NCI-H1092 treated with DMSO at 0.1 percent for 48 hours (cell line): Measurements from ENCODE around the gene CEP170.
A peak's percentile ranks its signal among the peaks of the same experiment; 100 is the strongest.

ENCODE experiments used
- DNase-seq: peaks from one replicate; lab custom pipeline; 2025; lab: John Stamatoyannopoulos, UW

CEP170 gene

DNA sequence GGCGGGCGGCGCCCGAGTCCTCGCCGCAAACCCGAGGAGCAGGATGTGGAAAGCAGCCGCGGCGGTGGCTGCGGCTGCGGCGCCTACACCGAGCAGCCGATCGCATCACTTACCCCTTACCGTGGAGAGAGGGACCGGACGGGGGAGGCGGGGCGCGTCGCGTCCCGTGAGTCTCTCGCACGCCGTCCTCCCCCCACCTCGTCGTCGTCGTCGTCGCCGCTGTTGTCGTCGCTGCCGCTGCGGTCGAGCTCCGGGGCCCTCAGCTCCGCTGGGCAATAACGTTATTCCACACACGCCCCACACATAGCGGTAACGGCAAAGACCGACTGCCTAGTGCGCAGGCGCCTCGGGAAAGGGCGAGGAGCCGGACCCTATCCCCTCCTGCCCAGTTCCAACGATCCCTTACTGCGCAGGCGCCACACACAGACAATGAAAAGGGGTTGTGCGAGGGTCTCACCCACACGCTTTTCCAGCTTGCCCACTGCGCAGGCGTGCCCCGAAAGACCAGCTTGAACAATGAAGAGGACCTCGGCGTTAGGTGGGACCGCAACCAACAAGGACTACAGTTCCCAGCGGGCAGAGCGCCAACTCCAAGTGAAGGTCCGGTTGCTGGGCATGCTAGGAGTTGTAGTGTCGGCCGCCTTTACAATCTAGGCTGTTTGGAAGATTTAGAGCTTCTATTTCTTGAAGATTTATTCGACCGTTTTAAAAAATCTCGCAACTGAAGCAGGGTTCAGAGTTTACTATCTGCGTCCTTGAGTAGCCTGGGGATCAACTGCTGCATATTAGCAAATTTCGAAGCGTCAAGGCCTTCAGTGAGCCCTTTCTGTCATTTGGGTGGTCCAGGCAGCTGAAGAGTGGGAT is at the start of gene CEP170:
Gene CEP170, minus strand, starts transcription at position 355 of the 864 bp plus-strand sequence. CDS start 30,001 bp downstream, outside the sequence.
- peak; percentile 100 for DNase-seq

DNA sequence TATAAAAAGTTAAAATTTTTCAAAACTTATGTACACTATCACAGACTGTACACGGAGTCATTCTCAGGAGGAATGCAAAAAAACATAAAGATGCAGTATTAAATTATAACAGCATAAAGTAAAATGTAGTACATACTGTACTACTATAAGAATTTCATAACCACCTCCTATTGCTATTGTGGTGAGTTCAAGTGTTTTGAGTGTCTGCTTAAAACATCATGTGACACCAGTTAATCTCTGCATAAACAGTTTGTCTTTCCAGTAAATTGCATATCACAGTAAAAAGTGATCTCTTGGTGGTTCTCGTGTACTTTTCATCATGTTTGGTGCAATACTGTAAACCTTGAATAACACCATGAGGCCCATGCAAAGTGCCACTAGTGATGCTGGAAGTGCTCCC is 46.0 kb upstream of the CEP170 start:
- no peak for DNase-seq

- no peak for DNase-seq
Observed at GRCh38 chr1:243299069-243299468, 44.0 kb upstream of the CEP170 start.

DNA sequence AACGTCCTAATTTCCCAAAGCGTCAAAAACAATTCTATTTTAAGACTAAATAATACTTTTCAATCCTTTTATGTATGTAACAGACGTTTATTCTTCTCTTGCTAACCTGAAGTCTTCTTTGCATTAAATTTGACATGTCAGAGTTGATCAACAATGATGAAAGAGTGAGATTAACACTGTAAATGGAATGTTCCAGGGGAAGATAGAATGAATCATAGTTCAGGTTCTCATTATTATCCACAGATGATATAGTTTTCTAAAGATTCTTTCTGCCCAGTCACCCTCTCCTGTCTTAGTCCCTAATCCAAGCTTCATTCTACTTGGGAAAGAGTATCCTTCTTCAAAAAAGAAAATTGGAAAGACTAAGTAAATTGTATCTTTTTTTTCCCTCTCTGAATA is 39.6 kb upstream of the CEP170 start:
- no peak for DNase-seq

GRCh38 chr1:243293941-243294722 is 39.1 kb upstream of the CEP170 start:
- DNase-seq = no peak

DNA sequence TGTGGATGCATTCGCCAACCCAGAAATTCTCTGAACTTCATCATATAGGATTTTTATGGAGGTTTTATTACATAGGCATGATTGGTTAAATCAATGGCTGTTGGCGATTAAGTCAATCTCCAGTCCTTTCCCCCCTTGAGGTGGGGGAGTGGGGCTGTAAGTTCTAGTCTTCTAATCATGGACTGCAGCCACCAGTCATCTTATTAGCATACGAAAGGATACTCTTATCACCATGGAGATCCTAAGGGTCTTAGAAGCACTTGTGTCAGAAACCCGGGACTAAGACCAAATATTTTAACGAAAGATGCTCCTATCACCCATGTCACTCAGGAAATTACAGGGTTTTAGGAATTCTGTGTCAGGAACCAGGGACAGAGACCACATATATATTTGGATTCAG is 37.0 kb upstream of the CEP170 start:
- DNase-seq = no peak

DNA sequence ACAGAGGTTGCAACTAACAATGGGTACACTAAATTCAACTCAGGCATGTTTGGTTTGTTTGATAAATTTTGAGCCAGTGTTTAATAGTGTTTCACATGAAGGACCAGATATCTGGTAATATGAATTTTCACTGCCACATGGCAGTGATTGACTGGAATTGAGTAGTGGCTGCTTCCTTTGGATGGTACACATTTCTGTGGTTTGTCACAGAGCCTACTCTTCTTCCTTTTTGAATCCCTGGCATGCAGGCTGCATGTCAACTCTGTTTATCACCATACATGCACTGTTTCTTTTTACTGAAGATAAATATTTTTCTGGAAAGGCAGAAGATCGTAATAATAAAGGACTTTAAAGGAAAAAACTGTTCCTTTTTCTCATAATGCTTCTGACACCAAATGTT is 36.2 kb upstream of the CEP170 start:
- DNase-seq = no peak

DNA sequence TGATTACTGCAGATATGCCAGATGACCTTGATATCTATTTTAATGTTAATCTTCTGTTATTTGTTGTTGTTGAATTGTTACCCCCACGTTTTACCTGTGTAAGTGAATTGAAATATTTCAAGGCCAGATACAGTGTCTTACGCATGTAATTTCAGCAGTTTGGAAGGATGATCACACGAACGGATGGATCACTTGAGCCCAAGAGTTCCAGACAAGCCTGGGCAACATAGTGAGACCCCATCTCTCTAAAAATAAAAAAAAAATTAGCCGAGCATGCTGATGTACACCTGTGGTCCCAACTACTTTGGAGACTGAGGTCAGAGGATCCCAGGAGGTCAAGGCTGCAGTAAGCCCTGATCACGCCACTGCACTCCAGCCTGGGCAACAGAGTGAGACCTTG is 33.0 kb upstream of the CEP170 start:
- DNase-seq = no peak

DNA sequence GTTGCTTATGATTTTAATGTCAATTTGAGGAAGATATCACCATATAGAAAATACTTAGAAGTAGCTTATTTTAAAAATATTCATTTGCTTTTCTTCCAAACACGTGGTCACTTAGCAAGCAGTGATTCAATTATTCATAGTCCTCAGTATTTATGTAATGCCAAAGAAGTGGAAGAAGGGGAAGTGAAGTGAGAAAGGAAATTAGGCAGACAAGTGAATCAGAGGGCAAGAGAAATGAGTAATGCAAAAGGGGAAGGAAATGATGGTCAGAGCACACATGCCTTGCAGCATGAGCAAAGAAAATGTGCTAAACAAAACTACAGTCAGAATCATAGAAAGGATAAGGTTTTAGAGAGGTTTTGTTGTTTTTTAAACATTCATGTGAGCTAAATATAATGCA is 32.6 kb upstream of the CEP170 start:
- no peak for DNase-seq

GRCh38 chr1:243287123-243287460 is 32.0 kb upstream of the CEP170 start:
- DNase-seq = no peak

DNA sequence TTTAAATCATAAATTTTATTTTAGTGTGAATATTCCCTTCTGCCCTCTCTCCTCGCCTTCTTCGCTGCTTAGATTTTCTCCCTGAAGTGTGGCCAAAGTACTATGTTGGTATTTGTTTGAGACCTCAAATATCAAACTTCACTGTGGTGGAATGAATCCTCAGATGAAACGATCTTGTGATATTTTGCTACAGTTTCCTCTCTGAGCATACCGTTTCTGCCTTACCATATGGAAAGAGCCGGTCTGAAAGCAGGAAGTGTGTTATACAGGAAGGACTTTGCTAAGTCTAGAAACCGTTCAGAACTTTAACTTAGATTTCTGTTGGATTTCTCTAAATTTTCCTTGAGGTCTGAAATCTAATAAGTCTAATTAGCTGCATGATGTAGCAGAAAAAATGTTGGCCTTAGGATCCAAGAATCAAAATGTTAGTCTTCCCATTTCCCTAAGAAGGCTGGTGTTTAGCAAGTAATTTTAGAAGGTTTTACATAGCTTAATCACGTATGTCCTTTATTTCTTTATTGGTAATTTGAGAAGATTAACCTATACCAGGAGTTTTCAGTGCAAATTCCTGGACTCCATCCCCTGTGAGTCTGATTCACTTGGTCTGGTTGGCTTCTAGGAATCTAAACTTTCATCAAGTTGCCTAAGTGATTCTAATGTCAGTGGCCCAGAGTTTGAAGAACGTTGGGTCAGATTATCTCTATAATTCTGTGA is 31.5 kb upstream of the CEP170 start:
- DNase-seq = no peak

GRCh38 chr1:243281672-243282071 is 26.6 kb upstream of the CEP170 start:
- DNase-seq = no peak

- no peak for DNase-seq
Observed at GRCh38 chr1:243280571-243281129, 25.6 kb upstream of the CEP170 start.

DNA sequence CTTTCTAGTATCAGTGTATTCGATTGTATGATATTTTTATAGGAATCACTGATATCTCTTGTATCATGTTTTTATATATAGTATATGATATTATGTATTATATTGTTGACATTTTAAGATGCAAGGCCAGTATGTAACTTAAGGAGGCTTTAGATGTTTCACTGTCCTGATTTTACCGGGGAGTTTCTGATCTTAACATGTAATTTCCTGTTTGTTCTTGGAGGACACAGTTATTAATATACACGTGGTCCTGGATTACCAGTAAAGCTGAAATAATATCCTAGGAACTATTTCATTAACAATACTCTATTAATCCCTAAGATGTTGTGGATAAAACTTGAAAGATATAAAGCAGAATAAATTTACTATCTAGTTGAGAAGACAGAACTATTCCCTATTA is 20.2 kb upstream of the CEP170 start:
- no peak for DNase-seq

GRCh38 chr1:243273945-243274344 is 18.9 kb upstream of the CEP170 start:
- no peak for DNase-seq

DNA sequence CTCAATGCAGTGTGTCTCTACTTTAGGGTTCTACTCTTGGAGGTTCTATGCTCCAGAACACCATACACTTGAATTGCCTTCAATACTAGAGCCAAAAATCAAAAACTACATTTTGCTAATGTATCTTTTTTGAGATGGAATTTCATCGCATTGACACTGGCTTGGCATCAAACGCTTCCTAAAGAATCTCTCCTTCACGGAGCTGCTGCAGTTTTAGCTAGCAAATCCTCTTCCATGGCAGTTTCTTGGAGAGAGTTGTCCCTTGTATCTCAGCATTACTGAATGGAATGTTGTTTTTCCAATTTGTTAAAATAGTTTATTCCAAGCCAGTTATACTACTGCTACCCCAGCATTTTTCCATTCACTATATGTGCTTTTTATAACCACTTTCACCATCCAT is 18.4 kb upstream of the CEP170 start:
- DNase-seq = no peak

DNA sequence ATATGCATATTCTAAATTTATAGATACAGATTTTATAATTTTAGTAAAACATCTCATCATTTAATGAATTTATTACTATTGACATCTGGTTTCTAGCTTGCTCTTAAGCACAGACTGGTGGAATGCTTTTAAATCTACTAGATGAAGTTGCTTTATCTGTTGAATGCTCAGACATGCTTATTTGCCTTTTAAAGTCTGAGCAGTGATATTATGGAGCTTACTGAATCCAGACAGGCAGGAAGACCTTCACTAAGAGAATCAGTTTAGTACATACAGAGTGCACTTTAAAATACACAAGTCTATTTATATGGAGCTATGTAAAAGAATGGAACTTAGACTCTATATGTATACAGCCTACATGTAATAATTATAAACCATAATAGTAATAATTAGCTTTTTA is 17.3 kb upstream of the CEP170 start:
- no peak for DNase-seq

DNA sequence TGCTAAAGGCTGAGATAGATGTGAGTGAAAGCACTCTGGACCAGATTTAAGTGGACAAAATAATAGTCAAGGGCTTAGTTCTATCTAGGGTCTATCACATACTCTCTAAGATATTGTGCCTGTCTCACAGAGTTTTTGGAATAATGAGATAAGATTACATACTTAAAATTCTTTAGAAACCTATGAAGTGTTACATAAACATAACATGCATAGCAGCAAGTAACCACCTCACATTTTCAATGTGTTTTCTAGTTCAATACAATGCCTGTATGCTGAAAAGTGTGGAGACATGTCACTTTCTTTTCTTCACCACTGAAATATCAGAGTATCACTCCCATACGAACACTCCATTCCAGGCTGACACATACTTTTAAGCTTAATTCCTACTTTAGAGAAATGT is 16.9 kb upstream of the CEP170 start:
- DNase-seq = no peak

GRCh38 chr1:243270097-243270864 is 15.2 kb upstream of the CEP170 start:
- no peak for DNase-seq

DNA sequence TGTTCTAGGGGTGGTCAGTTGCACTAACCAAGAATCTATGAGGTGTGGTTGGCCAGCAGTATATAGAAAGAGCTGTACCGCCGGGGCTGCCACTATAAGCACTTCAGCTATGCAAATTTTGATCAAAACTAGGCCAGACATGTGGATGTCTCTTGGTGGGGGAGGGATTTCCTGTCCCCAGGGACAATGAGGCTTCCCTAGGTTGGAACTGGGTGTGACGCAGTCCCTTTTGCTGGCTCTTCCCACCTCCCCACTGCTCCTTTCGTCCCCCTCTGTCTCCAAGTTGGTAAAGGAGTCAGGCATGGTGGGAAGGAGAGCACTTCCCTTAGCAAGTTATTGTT is 14.3 kb upstream of the CEP170 start:
- no peak for DNase-seq

GRCh38 chr1:243268751-243269460 is 13.8 kb upstream of the CEP170 start:
- DNase-seq = no peak
